OCI-LY7 (cell line): Measurements from ENCODE around the gene ZNF135.

Experiments
- CTCF ChIP-seq: fragments of 200-600 bp; sonication (generic); conservative IDR thresholded peaks from 2 replicates; pipeline ENCODE4 v1.5.1; 2014; ENCODE audit warnings: mild to moderate bottlenecking, antibody characterized with exemption, low read length, moderate library complexity, mixed read lengths
- EZH2phosphoT487 ChIP-seq: fragments of 200-600 bp; sonication (generic); IDR thresholded peaks from 2 replicates; pipeline ENCODE4 v1.6.1; 2018; ENCODE audit warnings: low read depth, borderline replicate concordance, mild to moderate bottlenecking, mixed run types, antibody characterized with exemption, low read length, moderate library complexity, mixed read lengths

- TF ChIP-seq CTCF (no peak), EZH2phosphoT487 (no peak)
Observed at GRCh38 chr19:58060231-58060630, 1.1 kb downstream of the ZNF135 start.
